Thoracic aorta (tissue), 2 donors: ENCODE measurements around the gene INTS6. TPM values are rescaled to one million over a fixed set of nuclear protein-coding genes. Genes with fewer than 3 reads are reported as not detected.

Experiments used
- ATAC-seq: fragments of 150-250 bp; one replicate; pipeline ENCODE4 v1.8.0; 2017; ENCODE audit warnings: low read depth; ENCODE audit not compliant: insufficient number of reproducible peaks, low FRiP score
- DNase-seq: peaks from one replicate; pipeline ENCODE4 v3.0.0-alpha.2; 2020; ENCODE audit warnings: low spot score
- H3K27ac ChIP-seq, 2 donors: fragments of 200-600 bp; sonication (generic); 1 replicate in 1 of 2; 2 replicates in 1 of 2; pipeline ENCODE4 v1.5.1; 2016; ENCODE audit warnings: mild to moderate bottlenecking in 2 of 2, moderate library complexity in 2 of 2
- H3K27me3 ChIP-seq: fragments of 200-600 bp; sonication (generic); replicated peaks from 2 replicates; pipeline ENCODE4 v1.6.0; 2016; ENCODE audit warnings: mild to moderate bottlenecking; ENCODE audit not compliant: insufficient read depth
- H3K36me3 ChIP-seq: fragments of 200-600 bp; sonication (generic); one replicate; pipeline ENCODE4 v1.5.1; 2016
- H3K4me1 ChIP-seq, 2 donors: fragments of 200-600 bp; sonication (generic); 1 replicate in 1 of 2; 2 replicates in 1 of 2; pipeline versions ENCODE4 v1.5.1 to v1.6.0; 2016; ENCODE audit warnings: low read depth in 2 of 2, mild to moderate bottlenecking in 1 of 2; ENCODE audit not compliant: control insufficient read depth in 1 of 2
- H3K4me3 ChIP-seq: fragments of 200-600 bp; sonication (generic); 2 replicates; pipeline ENCODE4 v1.5.1; 2016; ENCODE audit warnings: mild to moderate bottlenecking
- H3K9me3 ChIP-seq: fragments of 200-600 bp; sonication (generic); 2 replicates; pipeline ENCODE4 v1.5.1; 2016
- total RNA-seq, 2 donors: library from RNA; depleted of rRNA; stranded (reverse); fragments of >200 nt; gene quantifications; one replicate each; pipeline versions ENCODE4 v1.1.0 to v1.2.3, GENCODE V29; 2016
- TF ChIP-seq, protein P1 (sequence below): fragments of 200-600 bp; sonication (generic); IDR thresholded peaks from one replicate; pipeline ENCODE4 v1.5.1; 2019; ENCODE audit warnings: antibody characterized with exemption

INTS6 gene
- total RNA-seq, 2 donors from 2014 or later: 20.7 to 34.8 TPM

- no peak for ATAC-seq
- no peak overlapping the region for H3K27ac ChIP-seq
- no peaks in the 10 kb centered on the region for H3K36me3 ChIP-seq
- no peaks in the 10 kb centered on the region for H3K9me3 ChIP-seq
- DNase-seq: no peak
- H3K4me3 ChIP-seq: no peak overlapping the region
- H3K4me1 ChIP-seq: peaks cover 0 to 5% of the 10 kb centered on the region in 2 donors
- no peaks in the 10 kb centered on the region for H3K27me3 ChIP-seq
- TF ChIP-seq, protein P1, sequence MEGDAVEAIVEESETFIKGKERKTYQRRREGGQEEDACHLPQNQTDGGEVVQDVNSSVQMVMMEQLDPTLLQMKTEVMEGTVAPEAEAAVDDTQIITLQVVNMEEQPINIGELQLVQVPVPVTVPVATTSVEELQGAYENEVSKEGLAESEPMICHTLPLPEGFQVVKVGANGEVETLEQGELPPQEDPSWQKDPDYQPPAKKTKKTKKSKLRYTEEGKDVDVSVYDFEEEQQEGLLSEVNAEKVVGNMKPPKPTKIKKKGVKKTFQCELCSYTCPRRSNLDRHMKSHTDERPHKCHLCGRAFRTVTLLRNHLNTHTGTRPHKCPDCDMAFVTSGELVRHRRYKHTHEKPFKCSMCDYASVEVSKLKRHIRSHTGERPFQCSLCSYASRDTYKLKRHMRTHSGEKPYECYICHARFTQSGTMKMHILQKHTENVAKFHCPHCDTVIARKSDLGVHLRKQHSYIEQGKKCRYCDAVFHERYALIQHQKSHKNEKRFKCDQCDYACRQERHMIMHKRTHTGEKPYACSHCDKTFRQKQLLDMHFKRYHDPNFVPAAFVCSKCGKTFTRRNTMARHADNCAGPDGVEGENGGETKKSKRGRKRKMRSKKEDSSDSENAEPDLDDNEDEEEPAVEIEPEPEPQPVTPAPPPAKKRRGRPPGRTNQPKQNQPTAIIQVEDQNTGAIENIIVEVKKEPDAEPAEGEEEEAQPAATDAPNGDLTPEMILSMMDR: no peak
These were observed 47.9 kb upstream of the INTS6 start for GRCh38 chr13:51500687-51501086.

DNA sequence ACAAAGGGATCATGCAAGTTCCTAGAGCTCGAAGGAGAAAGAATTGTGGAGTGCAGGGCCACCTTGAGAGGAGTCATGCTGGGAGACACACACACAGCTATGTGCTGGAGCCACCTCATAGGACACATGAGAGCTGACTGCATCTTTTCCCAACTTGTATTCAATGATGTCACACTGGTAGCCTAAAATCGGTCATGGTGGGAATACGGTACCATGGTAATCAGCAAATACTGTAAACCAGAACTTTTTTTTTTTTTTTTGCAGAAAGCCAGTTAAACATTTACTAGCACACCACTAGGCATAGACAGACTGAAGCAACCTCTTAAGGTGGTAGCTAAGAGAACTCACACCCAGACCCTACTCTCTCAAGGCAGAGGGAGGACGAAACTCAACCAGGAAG, 47.0 kb upstream of the INTS6 start:
- H3K36me3 ChIP-seq: no peaks in the 10 kb centered on the region
- DNase-seq (no peak), ATAC-seq (no peak)
- H3K27me3 ChIP-seq: no peaks in the 10 kb centered on the region
- TF ChIP-seq, protein P1: no peak
- H3K4me3 ChIP-seq: no peak overlapping the region
- H3K27ac ChIP-seq: no peak overlapping the region
- peaks cover 0 to 5% of the 10 kb centered on the region in 2 donors for H3K4me1 ChIP-seq
- H3K9me3 ChIP-seq: no peaks in the 10 kb centered on the region

DNA sequence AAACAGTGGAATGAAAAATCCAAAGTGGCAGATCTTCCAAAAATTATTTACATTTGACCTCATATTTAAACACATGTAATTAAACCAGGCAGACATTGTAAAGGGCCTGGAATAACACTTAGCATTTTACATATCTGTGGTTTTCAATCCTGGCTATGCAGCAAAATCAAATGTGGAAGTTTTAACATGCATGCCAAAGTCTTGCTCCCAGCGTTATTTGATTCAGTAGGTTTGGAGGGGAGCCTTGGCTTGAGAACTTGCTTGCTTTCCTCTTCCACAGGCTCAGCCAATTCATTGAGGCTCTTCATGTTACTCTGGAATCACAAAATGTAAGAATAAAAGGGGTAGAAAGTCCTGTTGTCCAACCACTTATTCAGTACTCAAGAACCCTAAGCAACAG, 42.5 kb upstream of the INTS6 start:
- Histone ChIP-seq H3K9me3 (no peaks in the 10 kb centered on the region), H3K27ac (no peak overlapping the region), H3K27me3 (no peaks in the 10 kb centered on the region), H3K4me1 (no peaks in the 10 kb centered on the region), H3K36me3 (no peaks in the 10 kb centered on the region), H3K4me3 (no peak overlapping the region)
- ATAC-seq: no peak
- TF ChIP-seq, protein P1: no peak
- no peak for DNase-seq

GRCh38 chr13:51494156-51494555, 41.3 kb upstream of the INTS6 start:
- no peaks in the 10 kb centered on the region for H3K9me3 ChIP-seq
- TF ChIP-seq, protein P1: no peak
- no peak for DNase-seq
- no peaks in the 10 kb centered on the region for H3K4me1 ChIP-seq
- ATAC-seq: no peak
- no peak overlapping the region for H3K4me3 ChIP-seq
- H3K36me3 ChIP-seq: no peaks in the 10 kb centered on the region
- H3K27me3 ChIP-seq: no peaks in the 10 kb centered on the region
- H3K27ac ChIP-seq: no peak overlapping the region

DNA sequence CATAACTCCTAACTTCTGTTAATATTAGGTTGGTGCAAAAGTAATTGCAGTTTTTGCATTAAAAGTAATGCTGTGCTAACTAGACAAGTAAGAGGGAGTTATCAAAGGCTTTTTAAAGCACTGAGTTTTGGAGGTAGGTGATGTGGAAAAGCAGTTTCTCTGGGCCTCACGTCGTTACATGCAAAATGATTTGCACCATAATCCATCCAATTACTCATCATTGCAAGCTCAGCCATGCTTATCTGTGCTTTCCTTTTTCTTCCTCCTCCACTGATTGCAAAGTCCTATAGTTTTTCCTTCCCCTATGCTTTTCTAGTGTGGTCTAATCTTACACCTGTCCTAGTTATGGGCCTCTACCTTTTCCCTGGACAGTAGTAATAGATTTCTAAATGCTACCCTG, 35.4 kb upstream of the INTS6 start:
- TF ChIP-seq, protein P1: no peak
- DNase-seq (no peak), ATAC-seq (no peak)

More for the DNA sequence above, 35.4 kb upstream of the INTS6 start:
- Histone ChIP-seq H3K27me3 (no peaks in the 10 kb centered on the region), H3K4me3 (no peak overlapping the region), H3K9me3 (no peaks in the 10 kb centered on the region), H3K4me1 (no peaks in the 10 kb centered on the region), H3K27ac (no peak overlapping the region), H3K36me3 (no peaks in the 10 kb centered on the region)
